Measurements from ENCODE around the gene CA9. TPM values are rescaled to one million over a fixed set of nuclear protein-coding genes. Genes with fewer than 3 reads are reported as not detected.
A peak's percentile ranks its signal among the peaks of the same experiment; 100 is the strongest.

CA9 gene
- total RNA-seq, 1 donor from 2014 or later, result 0.04 TPM

DNA sequence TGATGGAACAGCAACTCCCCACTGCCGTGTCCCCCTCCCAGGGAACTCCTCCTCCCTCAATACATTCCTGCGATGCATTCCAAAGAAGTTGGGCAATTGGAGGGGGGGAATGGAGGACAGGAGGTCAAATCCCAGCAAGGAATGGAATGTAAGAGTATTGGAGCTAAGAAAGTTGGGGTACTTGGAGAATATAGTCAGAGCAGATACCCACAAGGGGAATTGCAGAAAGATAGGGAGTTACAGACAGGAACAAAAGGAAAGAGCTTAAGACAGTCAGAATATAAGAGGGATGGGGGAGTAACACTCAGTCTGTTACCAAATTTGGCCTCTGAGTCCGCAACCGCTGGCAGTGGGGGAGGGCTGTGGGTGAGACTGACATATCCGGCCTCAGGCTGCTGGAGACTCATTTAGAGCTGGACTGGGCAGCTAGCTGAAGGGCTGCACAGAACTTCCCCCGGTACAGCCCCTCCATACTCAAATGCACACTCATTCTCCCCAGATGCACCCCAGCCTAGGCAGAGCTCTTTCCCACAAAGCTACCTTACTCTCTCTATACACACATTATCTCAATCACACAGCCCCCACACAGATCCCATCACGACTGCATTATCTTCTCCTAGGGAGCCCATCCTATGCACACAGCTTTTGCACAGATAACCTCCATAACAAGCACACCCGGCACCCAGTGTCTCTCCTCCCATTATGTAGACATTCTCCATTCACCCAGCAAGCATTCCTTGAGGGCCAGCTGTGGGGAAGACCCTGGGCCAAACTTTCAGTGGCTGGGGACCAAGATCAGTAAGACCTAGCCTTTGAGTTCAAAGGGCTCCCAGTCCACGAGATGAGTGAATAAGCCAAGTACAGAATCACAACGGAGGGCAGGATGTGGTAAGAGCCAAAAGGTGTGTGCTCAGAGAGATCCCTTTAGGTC lies 54.6 kb downstream of the CA9 start:
- TF ChIP-seq CTCF (IDR thresholded peaks at IDR 0.05; ENCODE audit: insufficient read depth, low read length, poor library complexity, severe bottlenecking), result no peak
- no peaks in the 10 kb centered on the region for H3K27me3 ChIP-seq (ENCODE audit: control insufficient read depth, insufficient read depth, low read length)
- H3K36me3 ChIP-seq (ENCODE audit: control insufficient read depth, insufficient read depth, low read length), result no peaks in the 10 kb centered on the region
- DNase-seq (ENCODE audit: low read depth), result peak; percentile 63
- peak overlapping the region; percentile 15 for H3K4me3 ChIP-seq (ENCODE audit: low read depth, low read length)

GRCh38 chr9:35729101-35729500 lies 55.4 kb downstream of the CA9 start:
- TF ChIP-seq CTCF (IDR thresholded peaks at IDR 0.05; ENCODE audit: insufficient read depth, low read length, poor library complexity, severe bottlenecking), result no peak
- no peak for DNase-seq (ENCODE audit: low read depth)
- H3K4me3 ChIP-seq (ENCODE audit: low read depth, low read length), result peak overlapping the region; percentile 93
- no peaks in the 10 kb centered on the region for H3K36me3 ChIP-seq (ENCODE audit: control insufficient read depth, insufficient read depth, low read length)
- H3K27me3 ChIP-seq (ENCODE audit: control insufficient read depth, insufficient read depth, low read length), result no peaks in the 10 kb centered on the region

- Histone ChIP-seq H3K27me3 (ENCODE audit: control insufficient read depth, insufficient read depth, low read length) (no peaks in the 10 kb centered on the region), H3K4me3 (ENCODE audit: low read depth, low read length) (peak overlapping the region; percentile 93), H3K36me3 (ENCODE audit: control insufficient read depth, insufficient read depth, low read length) (no peaks in the 10 kb centered on the region)
- peak; percentile 72 for TF ChIP-seq CTCF (IDR thresholded peaks at IDR 0.05; ENCODE audit: insufficient read depth, low read length, poor library complexity, severe bottlenecking)
- DNase-seq (ENCODE audit: low read depth), result no peak
Measured at GRCh38 chr9:35729700-35730485, 56.2 kb downstream of the CA9 start.

GRCh38 chr9:35730486-35730854 lies 56.7 kb downstream of the CA9 start:
- Histone ChIP-seq H3K27me3 (ENCODE audit: control insufficient read depth, insufficient read depth, low read length) (no peaks in the 10 kb centered on the region), H3K36me3 (ENCODE audit: control insufficient read depth, insufficient read depth, low read length) (no peaks in the 10 kb centered on the region), H3K4me3 (ENCODE audit: low read depth, low read length) (peak overlapping the region; percentile 93)
- no peak for TF ChIP-seq CTCF (IDR thresholded peaks at IDR 0.05; ENCODE audit: insufficient read depth, low read length, poor library complexity, severe bottlenecking)
- DNase-seq (ENCODE audit: low read depth), result no peak

Other genes starting within 250 kb of the CA9 start
- gene RUSC2, start 183.8 kb upstream of the CA9 start, total RNA-seq, result 29.6 and 33.6 TPM in 2 replicates
- gene TESK1, start 68.7 kb upstream of the CA9 start, total RNA-seq, result 24.5 and 26.9 TPM in 2 replicates
- 1.7 and 2.7 TPM in 2 replicates for gene CD72, start 55.5 kb upstream of the CA9 start, total RNA-seq
- gene SIT1, start 23.0 kb upstream of the CA9 start, total RNA-seq, result not detected in 2 replicates
- gene RMRP, start 15.9 kb upstream of the CA9 start, total RNA-seq, result 1,522 and 7,636 TPM in 2 replicates
- gene CCDC107, start 15.6 kb upstream of the CA9 start, total RNA-seq, result 14.0 and 21.1 TPM in 2 replicates
- gene ARHGEF39, start 8.7 kb upstream of the CA9 start, total RNA-seq, result 0.62 and 1.2 TPM in 2 replicates
- 68.9 and 77.1 TPM in 2 replicates for gene TPM2, start 16.0 kb downstream of the CA9 start, total RNA-seq
- 245 and 268 TPM in 2 replicates for gene TLN1, start 58.3 kb downstream of the CA9 start, total RNA-seq
- 73.9 and 87.5 TPM in 2 replicates for gene CREB3, start 58.7 kb downstream of the CA9 start, total RNA-seq
- 53.7 and 57.0 TPM in 2 replicates for gene GBA2, start 75.3 kb downstream of the CA9 start, total RNA-seq
- gene RGP1, start 75.4 kb downstream of the CA9 start, total RNA-seq, result 21.5 and 24.4 TPM in 2 replicates
- not detected in 2 replicates for gene MSMP, start 80.3 kb downstream of the CA9 start, total RNA-seq
- 35.9 and 39.8 TPM in 2 replicates for gene NPR2, start 117.7 kb downstream of the CA9 start, total RNA-seq
- gene SPAG8, start 138.3 kb downstream of the CA9 start, total RNA-seq, result not detected in 2 replicates
- 46.1 and 54.9 TPM in 2 replicates for gene HINT2, start 141.1 kb downstream of the CA9 start, total RNA-seq
- not detected in 2 replicates for gene FAM221B, start 154.8 kb downstream of the CA9 start, total RNA-seq
- gene TMEM8B, start 155.3 kb downstream of the CA9 start, total RNA-seq, result 5.9 and 11.5 TPM in 2 replicates
- not detected in 2 replicates for gene OR13J1, start 196.5 kb downstream of the CA9 start, total RNA-seq
- gene HRCT1, start 232.3 kb downstream of the CA9 start, total RNA-seq, result 0.58 TPM in 1 of 2 replicates, not detected in the other
- not detected in 2 replicates for gene SPAAR, start 235.6 kb downstream of the CA9 start, total RNA-seq

All from kidney epithelial cell (primary cell).